Measurements from ENCODE around the gene PACS1.

PACS1 gene

DNA sequence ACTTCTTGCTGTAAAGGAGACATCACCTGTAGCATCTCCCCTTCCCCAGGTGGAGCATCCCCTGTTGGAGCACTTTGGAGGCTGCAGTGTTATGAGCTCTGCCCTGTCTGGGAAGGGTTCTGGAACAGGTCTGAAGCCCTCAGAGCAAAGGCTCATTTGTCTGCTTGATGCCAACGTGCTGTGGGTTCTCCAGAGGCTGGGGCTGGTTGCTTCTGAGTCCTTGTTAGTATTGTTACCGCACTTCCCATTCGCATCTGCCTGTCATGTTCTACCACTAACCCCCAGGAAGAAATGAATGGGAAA is 73.1 kb downstream of the PACS1 start:
- DNase-seq (ENCODE audit: low read depth in 2 of 2), result no peak

DNA sequence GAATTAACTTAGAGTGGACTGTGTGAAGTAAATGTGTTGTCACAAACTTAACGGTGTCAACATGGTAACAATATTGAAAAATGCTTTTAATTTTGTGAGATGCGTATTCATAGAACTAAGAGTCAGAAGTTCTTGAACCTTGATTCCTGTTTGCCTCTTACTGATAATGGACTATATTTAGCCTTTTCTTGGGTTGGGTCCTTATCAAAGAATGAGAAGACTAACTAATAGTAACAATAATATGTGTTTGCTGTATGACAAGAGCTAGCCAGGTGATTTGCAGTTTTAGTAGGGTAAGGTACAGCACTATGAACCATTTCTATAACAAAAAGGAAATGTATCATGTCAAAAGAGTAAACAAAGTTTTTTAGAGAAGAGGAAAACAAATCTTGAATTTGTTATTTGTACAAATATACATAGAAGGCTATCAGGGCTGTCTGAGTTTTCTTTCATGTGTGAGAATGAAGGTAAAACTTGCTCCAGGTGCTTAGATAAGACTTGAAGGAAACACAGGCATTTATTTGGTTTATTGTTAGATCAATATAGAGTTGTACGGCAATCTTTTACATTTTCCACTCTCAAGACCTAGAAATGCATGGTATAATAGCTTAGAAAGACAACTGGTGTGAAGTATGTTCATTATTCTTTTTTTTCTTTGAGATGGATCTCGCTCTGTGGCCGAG is 74.1 kb downstream of the PACS1 start:
- no peak for DNase-seq (ENCODE audit: low read depth in 2 of 2)

DNA sequence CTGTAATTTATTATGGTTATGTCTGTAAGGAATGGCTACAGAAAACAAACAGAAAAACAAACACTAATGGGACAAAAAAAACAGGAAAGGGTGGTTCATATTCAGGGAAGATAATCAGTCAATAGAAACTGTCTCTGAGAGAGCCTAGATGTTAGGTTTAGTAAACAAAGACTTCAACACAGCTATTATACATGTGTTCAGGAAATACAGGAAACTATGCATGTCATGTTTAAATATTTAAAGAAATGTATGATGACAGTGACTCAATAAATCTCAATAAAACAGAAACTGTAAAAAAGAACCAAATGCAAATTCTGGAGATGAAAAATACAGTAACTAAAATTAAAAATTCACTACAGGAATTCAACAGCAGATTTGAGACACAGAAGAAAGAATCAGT is 76.0 kb downstream of the PACS1 start:
- no peak for DNase-seq (ENCODE audit: low read depth in 2 of 2)

GRCh38 chr11:66146940-66147339 is 76.9 kb downstream of the PACS1 start:
- no peak for DNase-seq (ENCODE audit: low read depth in 2 of 2)

DNA sequence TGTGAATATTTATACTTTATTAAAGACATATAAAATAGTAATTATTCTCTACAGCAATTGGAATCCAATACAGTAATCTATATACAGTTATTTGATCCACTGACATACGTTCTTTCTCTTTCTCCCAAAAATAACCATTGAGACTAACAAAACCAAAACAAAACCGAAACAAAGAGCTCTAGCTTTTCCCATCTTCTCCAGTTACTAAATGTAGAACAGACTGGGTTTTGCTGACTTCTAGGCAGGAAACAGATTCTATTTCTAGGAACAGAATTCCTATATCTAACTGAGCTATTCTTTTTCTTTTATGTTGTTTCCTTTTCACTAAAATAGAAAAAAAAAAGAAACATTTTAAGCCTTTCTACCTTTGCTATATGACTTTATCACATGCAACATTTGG is 80.1 kb downstream of the PACS1 start:
- DNase-seq (ENCODE audit: low read depth in 2 of 2), result no peak

DNA sequence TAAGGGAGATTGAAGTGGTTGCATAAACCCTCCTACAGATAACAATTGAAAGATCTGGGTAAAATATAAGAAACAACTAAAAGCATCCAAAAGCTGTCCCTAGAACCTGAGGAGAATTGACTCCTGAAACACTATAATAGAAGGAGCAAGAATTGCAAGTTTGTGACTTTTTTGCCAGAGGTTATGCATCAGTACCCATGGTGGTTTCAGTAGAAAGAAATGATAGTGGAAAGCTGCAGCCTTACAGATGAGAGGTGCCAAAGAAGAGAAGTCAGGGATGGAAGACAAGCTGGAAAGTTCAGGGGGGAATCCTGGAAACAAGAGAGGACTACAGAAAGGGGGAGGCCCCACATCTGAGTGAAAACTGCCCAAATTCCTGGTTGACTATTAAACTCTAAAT is 80.7 kb downstream of the PACS1 start:
- DNase-seq (ENCODE audit: low read depth in 2 of 2), result no peak

- no peak for DNase-seq (ENCODE audit: low read depth in 2 of 2)
These were observed 81.2 kb downstream of the PACS1 start for GRCh38 chr11:66151273-66151672.

DNA sequence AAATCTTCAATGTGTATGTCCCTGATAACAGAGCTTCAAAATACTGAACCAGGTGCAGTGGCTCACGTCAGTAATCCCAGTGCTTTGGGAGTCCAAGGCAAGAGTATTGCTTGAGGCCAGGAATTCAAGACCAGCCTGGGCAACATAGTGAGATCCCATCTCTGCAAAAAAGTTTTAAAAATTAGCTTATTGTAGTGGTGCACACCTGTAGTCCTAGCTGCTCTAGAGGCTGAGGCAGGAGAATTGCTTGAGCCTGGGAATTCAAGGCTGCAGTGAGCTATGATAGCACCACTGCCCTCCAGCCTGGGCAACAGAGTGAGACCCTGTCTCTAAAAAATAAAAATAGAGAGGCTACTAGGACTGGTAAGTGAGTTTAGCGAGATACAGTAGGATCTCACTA is 84.0 kb downstream of the PACS1 start:
- DNase-seq (ENCODE audit: low read depth in 2 of 2), result no peak

- no peak for DNase-seq (ENCODE audit: low read depth in 2 of 2)
These were observed 85.5 kb downstream of the PACS1 start for GRCh38 chr11:66155387-66156073.

GRCh38 chr11:66157182-66157864 is 87.3 kb downstream of the PACS1 start:
- no peak for DNase-seq (ENCODE audit: low read depth in 2 of 2)

- no peak for DNase-seq (ENCODE audit: low read depth in 2 of 2)
These were observed 88.1 kb downstream of the PACS1 start for GRCh38 chr11:66158156-66158555.

DNA sequence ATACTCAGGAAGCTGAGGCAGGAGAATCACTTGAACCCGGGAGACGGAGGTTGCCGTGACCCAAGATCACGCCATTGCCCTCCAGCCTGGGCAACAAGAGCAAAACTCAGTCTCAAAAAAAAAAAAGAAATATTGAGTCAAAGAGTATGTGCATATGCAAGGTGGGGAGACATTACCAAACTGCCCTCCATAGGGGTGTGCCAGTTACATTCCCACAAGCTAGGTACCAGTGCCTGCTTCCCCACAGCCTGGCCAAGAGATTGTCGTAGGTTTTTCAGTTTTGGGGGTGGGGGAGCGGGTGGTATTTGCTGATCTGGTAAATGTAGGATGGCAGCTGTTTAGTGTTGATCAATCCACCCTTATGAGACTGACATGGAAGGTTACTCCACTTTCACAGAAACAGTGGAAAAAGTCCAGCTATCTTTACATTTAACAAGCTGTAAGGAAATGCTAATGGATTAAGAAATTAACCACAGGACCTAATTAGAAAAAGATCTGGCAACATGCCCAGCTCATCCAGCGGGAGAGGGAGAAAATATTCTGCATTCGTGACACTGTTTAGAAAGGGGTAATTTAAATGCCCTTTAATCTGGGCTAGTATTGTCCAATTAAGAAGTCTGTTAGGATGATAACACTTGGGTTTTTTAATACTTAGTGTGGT is 89.4 kb downstream of the PACS1 start:
- no peak for DNase-seq (ENCODE audit: low read depth in 2 of 2)

GRCh38 chr11:66160709-66161108 is 90.6 kb downstream of the PACS1 start:
- no peak for DNase-seq (ENCODE audit: low read depth in 2 of 2)

- no peak for DNase-seq (ENCODE audit: low read depth in 2 of 2)
These were observed 98.2 kb downstream of the PACS1 start for GRCh38 chr11:66168289-66168688.

DNA sequence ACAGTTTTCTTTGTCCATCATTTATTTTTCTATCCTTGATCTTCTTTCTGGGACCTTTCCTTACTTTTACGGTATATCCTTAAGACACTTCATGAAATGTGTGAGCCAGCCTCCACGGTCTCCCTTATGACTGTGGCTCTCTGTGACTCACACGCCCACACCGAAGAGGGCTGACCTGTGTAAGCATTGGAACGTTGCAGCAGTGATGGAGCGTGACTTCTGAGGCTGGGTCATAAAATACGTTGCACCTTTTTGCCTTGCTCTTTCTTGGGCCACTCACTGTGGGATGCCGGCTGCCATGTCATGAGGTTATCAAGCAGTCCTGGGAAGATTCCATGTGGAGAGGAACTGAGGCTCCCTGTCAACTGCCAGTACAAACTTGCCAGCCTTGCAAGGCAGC is 102.1 kb downstream of the PACS1 start:
- DNase-seq (ENCODE audit: low read depth in 2 of 2), result no peak

- DNase-seq (ENCODE audit: low read depth in 2 of 2), result no peak
These were observed 106.6 kb downstream of the PACS1 start for GRCh38 chr11:66176650-66177049.

GRCh38 chr11:66178183-66178582 is 108.1 kb downstream of the PACS1 start:
- no peak for DNase-seq (ENCODE audit: low read depth in 2 of 2)

GRCh38 chr11:66178871-66179270 is 108.8 kb downstream of the PACS1 start:
- no peak for DNase-seq (ENCODE audit: low read depth in 2 of 2)

DNA sequence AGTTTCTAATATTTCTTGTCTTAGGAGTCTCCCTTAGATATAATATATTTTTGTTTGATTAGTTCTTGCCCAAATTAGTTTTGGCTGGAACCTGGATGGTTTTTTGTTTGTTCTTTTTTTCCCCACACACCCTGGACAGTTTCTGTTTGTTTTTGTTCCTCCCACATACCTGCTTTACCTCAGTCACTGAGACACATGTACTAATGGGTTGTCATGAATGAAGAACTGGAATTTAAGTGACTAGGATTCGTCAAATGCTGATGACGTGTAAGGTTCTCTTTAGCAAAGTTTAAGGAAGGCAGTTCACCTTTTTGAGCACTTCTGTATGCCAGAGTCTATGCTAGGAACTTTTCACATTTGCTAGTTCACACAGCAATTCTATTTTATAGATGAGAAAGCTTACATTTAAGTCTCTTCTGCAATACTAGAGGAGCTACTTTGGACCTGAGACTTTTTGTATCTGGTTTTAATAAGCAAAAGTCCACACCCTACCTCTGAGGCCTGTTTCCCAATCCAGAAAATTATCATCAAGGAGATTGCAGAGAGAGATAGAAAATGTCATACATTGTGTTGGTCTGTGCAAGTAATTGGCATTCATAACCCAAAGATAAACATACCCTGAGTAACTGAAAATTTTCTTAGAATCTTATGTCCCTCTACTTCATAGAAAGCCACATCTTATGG is 111.7 kb downstream of the PACS1 start:
- no peak for DNase-seq (ENCODE audit: low read depth in 2 of 2)

DNA sequence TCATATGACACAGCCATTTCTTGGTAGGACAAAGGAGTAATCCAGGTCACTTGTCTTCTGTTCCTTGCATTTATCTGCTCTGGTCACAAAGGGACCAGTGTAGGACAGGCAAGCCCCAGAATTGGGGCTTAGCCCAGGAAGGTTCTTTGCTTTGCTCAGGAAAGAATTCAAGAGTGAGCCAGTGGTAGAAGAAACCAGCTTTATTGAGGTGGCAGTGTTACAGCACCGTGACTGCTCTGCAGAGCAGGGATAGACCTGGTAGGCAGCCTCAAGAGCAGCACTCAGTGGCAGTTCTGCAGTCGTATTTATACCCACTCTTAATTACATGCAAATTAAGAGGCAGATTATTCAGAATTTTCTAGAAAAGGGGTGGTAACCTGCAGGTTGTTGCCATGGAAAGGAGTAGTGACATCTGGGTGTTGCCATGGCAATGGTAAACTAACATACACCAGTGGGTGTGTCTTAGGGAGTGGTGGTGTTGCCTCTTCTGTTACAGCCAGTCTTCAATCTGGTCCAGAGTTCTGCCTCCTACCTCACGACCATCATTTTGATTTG is 113.5 kb downstream of the PACS1 start:
- no peak for DNase-seq (ENCODE audit: low read depth in 2 of 2)

DNA sequence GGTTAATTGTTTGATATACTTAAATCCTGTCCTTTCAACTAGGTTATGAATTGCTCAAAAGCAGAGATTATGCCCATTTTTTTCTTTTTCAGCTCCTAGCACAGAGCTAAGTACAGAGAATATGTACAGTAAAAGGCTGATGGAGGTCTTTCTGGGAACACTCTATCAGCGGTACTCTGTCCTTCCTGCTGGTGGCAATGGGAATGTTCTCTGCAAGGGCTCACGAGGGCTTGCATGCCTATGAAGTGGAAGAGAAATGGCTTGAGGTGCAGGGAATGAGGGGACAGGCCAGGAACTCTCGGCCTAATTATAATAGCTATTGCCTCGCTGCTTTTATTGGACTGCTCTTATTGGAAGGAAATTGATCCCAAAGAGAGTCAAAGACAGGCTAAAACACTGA is 114.7 kb downstream of the PACS1 start:
- no peak for DNase-seq (ENCODE audit: low read depth in 2 of 2)

GRCh38 chr11:66186470-66186869 is 116.4 kb downstream of the PACS1 start:
- no peak for DNase-seq (ENCODE audit: low read depth in 2 of 2)
